PC-9 (cell line): ENCODE data around the gene FNDC11.

Experiments
- EZH2 ChIP-seq: fragments of 200-600 bp; sonication (generic); IDR thresholded peaks from 2 replicates; pipeline ENCODE4 v1.8.0; 2017; ENCODE audit warnings: antibody characterized with exemption, low read depth
- TF ChIP-seq, protein P1 (sequence below): fragments of 200-600 bp; sonication (generic); conservative IDR thresholded peaks from 2 replicates; pipeline ENCODE4 v1.6.1; 2017; ENCODE audit warnings: mixed run types, antibody characterized with exemption, mild to moderate bottlenecking, moderate library complexity

DNA sequence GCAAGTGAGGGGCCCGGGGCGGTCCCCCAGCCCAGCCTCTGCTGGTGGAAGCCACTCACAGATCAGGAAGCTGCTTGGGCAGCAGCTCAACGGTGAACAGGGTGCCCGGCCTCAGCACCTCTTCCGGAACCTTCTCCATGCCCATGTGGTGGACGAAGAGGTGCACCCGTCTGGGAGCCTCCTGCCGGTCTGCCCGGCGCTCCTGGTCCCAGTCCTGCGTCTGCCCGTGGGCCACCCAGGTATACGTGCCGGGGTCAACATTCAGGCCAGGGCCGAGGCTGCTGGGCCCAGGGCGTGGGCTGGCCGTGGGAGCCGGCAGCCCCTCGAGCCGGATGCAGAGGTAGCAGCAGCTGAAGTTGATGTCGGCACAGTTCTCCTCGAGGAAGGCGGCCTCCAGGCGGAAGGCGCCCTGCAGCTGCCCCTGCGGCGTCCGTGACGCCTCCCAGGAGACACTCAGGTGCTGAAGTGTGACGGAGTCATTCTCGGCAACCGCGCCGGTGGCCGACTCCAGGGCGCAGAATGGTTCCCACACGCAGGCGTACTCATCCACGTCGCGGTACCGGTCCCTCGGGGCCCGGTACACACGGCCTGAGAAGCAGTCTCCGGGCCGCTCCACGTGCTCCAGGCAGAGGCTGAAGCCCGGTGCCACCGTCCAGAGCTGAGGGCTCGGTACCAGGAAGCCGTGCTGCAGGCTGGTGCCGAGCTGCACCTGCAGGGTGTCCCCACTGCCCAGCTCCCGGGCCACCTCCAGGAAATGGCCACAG is 8.7 kb downstream of the FNDC11 start:
- TF ChIP-seq, protein P1, sequence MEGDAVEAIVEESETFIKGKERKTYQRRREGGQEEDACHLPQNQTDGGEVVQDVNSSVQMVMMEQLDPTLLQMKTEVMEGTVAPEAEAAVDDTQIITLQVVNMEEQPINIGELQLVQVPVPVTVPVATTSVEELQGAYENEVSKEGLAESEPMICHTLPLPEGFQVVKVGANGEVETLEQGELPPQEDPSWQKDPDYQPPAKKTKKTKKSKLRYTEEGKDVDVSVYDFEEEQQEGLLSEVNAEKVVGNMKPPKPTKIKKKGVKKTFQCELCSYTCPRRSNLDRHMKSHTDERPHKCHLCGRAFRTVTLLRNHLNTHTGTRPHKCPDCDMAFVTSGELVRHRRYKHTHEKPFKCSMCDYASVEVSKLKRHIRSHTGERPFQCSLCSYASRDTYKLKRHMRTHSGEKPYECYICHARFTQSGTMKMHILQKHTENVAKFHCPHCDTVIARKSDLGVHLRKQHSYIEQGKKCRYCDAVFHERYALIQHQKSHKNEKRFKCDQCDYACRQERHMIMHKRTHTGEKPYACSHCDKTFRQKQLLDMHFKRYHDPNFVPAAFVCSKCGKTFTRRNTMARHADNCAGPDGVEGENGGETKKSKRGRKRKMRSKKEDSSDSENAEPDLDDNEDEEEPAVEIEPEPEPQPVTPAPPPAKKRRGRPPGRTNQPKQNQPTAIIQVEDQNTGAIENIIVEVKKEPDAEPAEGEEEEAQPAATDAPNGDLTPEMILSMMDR: no peak
- TF ChIP-seq EZH2: no peak
